GM12878 (cell line): ENCODE results near the gene LYVE1. TPM values are rescaled to one million over a fixed set of nuclear protein-coding genes. Genes with fewer than 3 reads are reported as not detected.

Experiments used
- GABPA ChIP-seq: IDR thresholded peaks from 2 replicates; pipeline ENCODE4 v1.6.1; 2014; ENCODE audit warnings: antibody characterized with exemption, low read depth, mild to moderate bottlenecking, inconsistent platforms
- MEF2B ChIP-seq: fragments of 450-650 bp; IDR thresholded peaks from 2 replicates; pipeline ENCODE4 v1.6.1; 2018; ENCODE audit warnings: mild to moderate bottlenecking, moderate library complexity; ENCODE audit not compliant: partially characterized antibody, poor library complexity, severe bottlenecking
- REST ChIP-seq: IDR thresholded peaks from 2 replicates; pipeline ENCODE4 v1.6.1; 2012; ENCODE audit warnings: mild to moderate bottlenecking, low read depth, low read length
- polyA plus RNA-seq, 11 experiments: library from polyadenylated mRNA; depleted of rRNA in 4 of 11; unstranded in 6 of 11; stranded (reverse) in 5 of 11; fragments of >200 nt; fragmentation: Nextera tagmentation in 4 of 11; fragmentation: Illumina TruSeq in 1 of 11; extraction: Ambion mirVana in 4 of 11; extraction: Trizol in 1 of 11; gene quantifications; 1 replicate in 1 of 11; 2 replicates in 10 of 11; pipeline versions ENCODE4 v1.2.1 to v1.2.3, GENCODE V29; 2011 to 2016; ENCODE audit warnings: inconsistent platforms in 2 of 11, missing spikeins in 2 of 11, low read depth in 1 of 11
- total RNA-seq, 4 experiments: library from RNA; depleted of rRNA in 3 of 4; stranded (reverse); fragments of >200 nt in 3 of 4; fragmentation: Illumina TruSeq in 1 of 4; extraction: Trizol in 1 of 4; gene quantifications; 2 replicates each; pipeline versions ENCODE4 v1.2.1 to v1.2.3, GENCODE V29; 2013 to 2021
- TF ChIP-seq, protein P1 (sequence below): fragments of 450-650 bp; IDR thresholded peaks from 2 replicates; pipeline ENCODE4 v1.6.1; 2016; ENCODE audit warnings: mild to moderate bottlenecking, moderate library complexity, borderline replicate concordance

Gene LYVE1
- total and polyA plus RNA-seq, 10 of the 15 experiments (the other 5 are each of a cell fraction or from before 2014, with no cell fraction given): 0.15 TPM; not detected in 9

DNA sequence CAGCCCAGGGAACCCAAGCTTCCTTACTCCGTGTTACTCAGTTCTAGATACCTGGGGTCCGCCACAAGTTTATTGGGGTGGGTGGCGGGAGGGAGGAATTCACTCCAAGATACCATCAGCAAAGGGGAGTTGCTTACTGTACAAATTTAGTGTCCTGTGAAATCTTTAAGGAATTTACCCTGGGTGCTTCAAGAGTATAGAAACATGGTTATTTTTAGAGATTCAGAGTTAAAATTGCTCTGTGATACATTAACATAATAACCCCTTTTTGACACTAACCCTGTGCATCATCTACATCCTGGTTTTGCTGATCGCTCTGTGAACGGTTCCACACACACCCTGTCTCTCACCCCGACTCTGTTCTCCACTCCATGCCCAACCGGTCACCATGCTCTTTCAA is 18.9 kb upstream of the LYVE1 start (continued):
- TF ChIP-seq, protein P1, sequence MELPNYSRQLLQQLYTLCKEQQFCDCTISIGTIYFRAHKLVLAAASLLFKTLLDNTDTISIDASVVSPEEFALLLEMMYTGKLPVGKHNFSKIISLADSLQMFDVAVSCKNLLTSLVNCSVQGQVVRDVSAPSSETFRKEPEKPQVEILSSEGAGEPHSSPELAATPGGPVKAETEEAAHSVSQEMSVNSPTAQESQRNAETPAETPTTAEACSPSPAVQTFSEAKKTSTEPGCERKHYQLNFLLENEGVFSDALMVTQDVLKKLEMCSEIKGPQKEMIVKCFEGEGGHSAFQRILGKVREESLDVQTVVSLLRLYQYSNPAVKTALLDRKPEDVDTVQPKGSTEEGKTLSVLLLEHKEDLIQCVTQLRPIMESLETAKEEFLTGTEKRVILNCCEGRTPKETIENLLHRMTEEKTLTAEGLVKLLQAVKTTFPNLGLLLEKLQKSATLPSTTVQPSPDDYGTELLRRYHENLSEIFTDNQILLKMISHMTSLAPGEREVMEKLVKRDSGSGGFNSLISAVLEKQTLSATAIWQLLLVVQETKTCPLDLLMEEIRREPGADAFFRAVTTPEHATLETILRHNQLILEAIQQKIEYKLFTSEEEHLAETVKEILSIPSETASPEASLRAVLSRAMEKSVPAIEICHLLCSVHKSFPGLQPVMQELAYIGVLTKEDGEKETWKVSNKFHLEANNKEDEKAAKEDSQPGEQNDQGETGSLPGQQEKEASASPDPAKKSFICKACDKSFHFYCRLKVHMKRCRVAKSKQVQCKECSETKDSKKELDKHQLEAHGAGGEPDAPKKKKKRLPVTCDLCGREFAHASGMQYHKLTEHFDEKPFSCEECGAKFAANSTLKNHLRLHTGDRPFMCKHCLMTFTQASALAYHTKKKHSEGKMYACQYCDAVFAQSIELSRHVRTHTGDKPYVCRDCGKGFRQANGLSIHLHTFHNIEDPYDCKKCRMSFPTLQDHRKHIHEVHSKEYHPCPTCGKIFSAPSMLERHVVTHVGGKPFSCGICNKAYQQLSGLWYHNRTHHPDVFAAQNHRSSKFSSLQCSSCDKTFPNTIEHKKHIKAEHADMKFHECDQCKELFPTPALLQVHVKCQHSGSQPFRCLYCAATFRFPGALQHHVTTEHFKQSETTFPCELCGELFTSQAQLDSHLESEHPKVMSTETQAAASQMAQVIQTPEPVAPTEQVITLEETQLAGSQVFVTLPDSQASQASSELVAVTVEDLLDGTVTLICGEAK: no peak
- TF ChIP-seq GABPA (no peak), REST (no peak), MEF2B (no peak)
